22Rv1 (cell line): Measurements from ENCODE around the gene ACAD9.

ENCODE experiments used
- CTCF ChIP-seq: fragments of 450-650 bp; IDR thresholded peaks from 2 replicates; pipeline ENCODE4 v1.5.1; 2017; ENCODE audit warnings: mild to moderate bottlenecking
- ZFX ChIP-seq: fragments of 450-650 bp; IDR thresholded peaks from 2 replicates; pipeline ENCODE4 v1.6.1; 2017; ENCODE audit warnings: antibody characterized with exemption, borderline replicate concordance

GRCh38 chr3:128848936-128849335 lies 30.5 kb upstream of the ACAD9 start:
- TF ChIP-seq CTCF (no peak), ZFX (no peak)
